DND-41 (cell line): ENCODE measurements around the gene TGFBR2.

Experiments
- ATAC-seq: fragments of 200-7000 bp; cut with Tn5 transposase; 3 replicates; pipeline ENCODE4 v1.9.1; 2021; ENCODE audit warnings: low read depth; ENCODE audit not compliant: insufficient read depth
- DNase-seq: peaks from one replicate; pipeline ENCODE4 v3.0.0-alpha.2; 2020
- H2AFZ ChIP-seq: 2 replicates; pipeline ENCODE4 v1.6.0; 2012; ENCODE audit warnings: low read depth, low read length
- H3K27ac ChIP-seq: 2 replicates; pipeline ENCODE4 v1.5.1; 2012; ENCODE audit warnings: low read length, inconsistent platforms
- H3K27me3 ChIP-seq: fragments of 200-600 bp; sonication (generic); 2 replicates; pipeline ENCODE4 v1.6.0; 2012; ENCODE audit warnings: low read length, mild to moderate bottlenecking, inconsistent platforms; ENCODE audit not compliant: insufficient read depth, poor library complexity
- H3K36me3 ChIP-seq: 2 replicates; pipeline ENCODE4 v1.5.1; 2012; ENCODE audit warnings: low read length, inconsistent platforms; ENCODE audit not compliant: insufficient read depth
- H3K4me1 ChIP-seq: 2 replicates; pipeline ENCODE4 v1.5.1; 2012; ENCODE audit warnings: mild to moderate bottlenecking, low read length; ENCODE audit not compliant: insufficient read depth
- H3K4me2 ChIP-seq: 2 replicates; pipeline ENCODE4 v1.6.0; 2012; ENCODE audit warnings: mild to moderate bottlenecking, moderate library complexity, low read length, inconsistent platforms; ENCODE audit not compliant: insufficient read depth
- H3K4me3 ChIP-seq, 2 experiments: fragments of 200-600 bp in 1 of 2; shearing (Covaris generic) in 1 of 2; 2 replicates each; pipeline ENCODE4 v1.5.1; 2012 to 2016; ENCODE audit warnings: inconsistent platforms in 2 of 2, low read length in 2 of 2, mild to moderate bottlenecking in 2 of 2, low read depth in 1 of 2, moderate library complexity in 1 of 2
- H3K79me2 ChIP-seq: 2 replicates; pipeline ENCODE4 v1.6.0; 2012; ENCODE audit warnings: low read length, inconsistent platforms; ENCODE audit not compliant: insufficient read depth
- H3K9ac ChIP-seq: 2 replicates; pipeline ENCODE4 v1.6.0; 2012; ENCODE audit warnings: low read depth, mild to moderate bottlenecking, inconsistent platforms, low read length, moderate library complexity
- H3K9me3 ChIP-seq: 2 replicates; pipeline ENCODE4 v1.5.1; 2012; ENCODE audit warnings: low read length, moderate library complexity, mild to moderate bottlenecking, inconsistent platforms; ENCODE audit not compliant: insufficient read depth, severe bottlenecking
- H4K20me1 ChIP-seq: 2 replicates; pipeline ENCODE4 v1.6.0; 2012; ENCODE audit warnings: low read length; ENCODE audit not compliant: insufficient read depth
- CTCF ChIP-seq: IDR thresholded peaks from 2 replicates; pipeline ENCODE4 v1.5.1; 2012; ENCODE audit warnings: borderline replicate concordance, low read length, moderate library complexity, mild to moderate bottlenecking; ENCODE audit not compliant: poor library complexity, severe bottlenecking; ENCODE audit errors: extremely low read depth
- EZH2 ChIP-seq: IDR thresholded peaks from 3 replicates; pipeline ENCODE4 v1.6.1; 2012; ENCODE audit warnings: borderline replicate concordance, low read depth, mild to moderate bottlenecking, moderate library complexity, low read length, inconsistent platforms; ENCODE audit not compliant: severe bottlenecking

Gene TGFBR2

GRCh38 chr3:30670292-30670691 is 63.9 kb downstream of the TGFBR2 start:
- no peak for ATAC-seq
- Histone ChIP-seq H3K4me2 (no peak overlapping the region), H4K20me1 (no peaks in the 10 kb centered on the region; the same call in 1 of the 2 replicates)

GRCh38 chr3:30671527-30672286 is 65.3 kb downstream of the TGFBR2 start:
- no peak overlapping the region for H3K4me3 ChIP-seq
- no peak overlapping the region for H3K27ac ChIP-seq
- no peak overlapping the region for H3K9ac ChIP-seq
- peaks cover 19% of the 10 kb centered on the region for H3K79me2 ChIP-seq
- no peak overlapping the region for H2AFZ ChIP-seq
- no peaks in the 10 kb centered on the region for H3K9me3 ChIP-seq
- H3K4me2 ChIP-seq: no peak overlapping the region
- TF ChIP-seq EZH2 (no peak), CTCF (no peak)
- no peaks in the 10 kb centered on the region; the same call in 1 of the 2 replicates for H4K20me1 ChIP-seq
- no peaks in the 10 kb centered on the region for H3K27me3 ChIP-seq
- ATAC-seq: no peak
- DNase-seq: no peak
- peaks cover 76% of the 10 kb centered on the region for H3K36me3 ChIP-seq
- peaks cover 17% of the 10 kb centered on the region for H3K4me1 ChIP-seq

More at GRCh38 chr3:30670292-30670691, 63.9 kb downstream of the TGFBR2 start:
- Histone ChIP-seq H3K27ac (no peak overlapping the region), H3K36me3 (peaks cover 62% of the 10 kb centered on the region), H3K9ac (no peak overlapping the region), H3K27me3 (no peaks in the 10 kb centered on the region), H3K79me2 (peaks cover 22% of the 10 kb centered on the region), H3K4me3 (no peak overlapping the region), H2AFZ (no peak overlapping the region), H3K4me1 (peaks cover 31% of the 10 kb centered on the region), H3K9me3 (no peaks in the 10 kb centered on the region)
- no peak for DNase-seq
- no peak for TF ChIP-seq CTCF
- TF ChIP-seq EZH2: no peak

GRCh38 chr3:30672287-30672735 is 65.9 kb downstream of the TGFBR2 start:
- Histone ChIP-seq H3K9ac (no peak overlapping the region), H3K36me3 (peaks cover 83% of the 10 kb centered on the region), H3K27me3 (no peaks in the 10 kb centered on the region), H3K4me3 (no peak overlapping the region), H2AFZ (no peak overlapping the region), H3K4me1 (peaks cover 11% of the 10 kb centered on the region), H4K20me1 (no peaks in the 10 kb centered on the region; the same call in 1 of the 2 replicates), H3K79me2 (peaks cover 21% of the 10 kb centered on the region), H3K27ac (no peak overlapping the region), H3K9me3 (no peaks in the 10 kb centered on the region), H3K4me2 (no peak overlapping the region)
- DNase-seq: no peak
- no peak for TF ChIP-seq CTCF
- no peak for TF ChIP-seq EZH2
- no peak for ATAC-seq
